Measurements from ENCODE around the gene CCL13.

- TF ChIP-seq, protein P1, sequence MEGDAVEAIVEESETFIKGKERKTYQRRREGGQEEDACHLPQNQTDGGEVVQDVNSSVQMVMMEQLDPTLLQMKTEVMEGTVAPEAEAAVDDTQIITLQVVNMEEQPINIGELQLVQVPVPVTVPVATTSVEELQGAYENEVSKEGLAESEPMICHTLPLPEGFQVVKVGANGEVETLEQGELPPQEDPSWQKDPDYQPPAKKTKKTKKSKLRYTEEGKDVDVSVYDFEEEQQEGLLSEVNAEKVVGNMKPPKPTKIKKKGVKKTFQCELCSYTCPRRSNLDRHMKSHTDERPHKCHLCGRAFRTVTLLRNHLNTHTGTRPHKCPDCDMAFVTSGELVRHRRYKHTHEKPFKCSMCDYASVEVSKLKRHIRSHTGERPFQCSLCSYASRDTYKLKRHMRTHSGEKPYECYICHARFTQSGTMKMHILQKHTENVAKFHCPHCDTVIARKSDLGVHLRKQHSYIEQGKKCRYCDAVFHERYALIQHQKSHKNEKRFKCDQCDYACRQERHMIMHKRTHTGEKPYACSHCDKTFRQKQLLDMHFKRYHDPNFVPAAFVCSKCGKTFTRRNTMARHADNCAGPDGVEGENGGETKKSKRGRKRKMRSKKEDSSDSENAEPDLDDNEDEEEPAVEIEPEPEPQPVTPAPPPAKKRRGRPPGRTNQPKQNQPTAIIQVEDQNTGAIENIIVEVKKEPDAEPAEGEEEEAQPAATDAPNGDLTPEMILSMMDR (IDR thresholded peaks at IDR 0.05), result no peak
- TF ChIP-seq REST (IDR thresholded peaks at IDR 0.05; ENCODE audit: low read depth, low read length), result no peak
- no peak for TF ChIP-seq CHD2 (IDR thresholded peaks at IDR 0.05; ENCODE audit: low read length, partially characterized antibody)
- no peak for TF ChIP-seq POLR2AphosphoS5 (IDR thresholded peaks at IDR 0.05; ENCODE audit: low read depth, low read length)
- no peak for TF ChIP-seq EP300 (IDR thresholded peaks at IDR 0.05; ENCODE audit: borderline replicate concordance in 1 of 2, low read depth in 1 of 2, low read length in 1 of 2)
- no peak for TF ChIP-seq MXI1 (IDR thresholded peaks at IDR 0.05; ENCODE audit: low read depth, low read length)
- TF ChIP-seq FOXM1 (IDR thresholded peaks at IDR 0.05; ENCODE audit: low read depth), result no peak
- TF ChIP-seq TAF1 (IDR thresholded peaks at IDR 0.05; ENCODE audit: borderline replicate concordance, low read depth, low read length), result no peak
- TF ChIP-seq EZH2phosphoT487 (IDR thresholded peaks at IDR 0.05; ENCODE audit: borderline replicate concordance, low read depth), result no peak
- TF ChIP-seq MAX (IDR thresholded peaks at IDR 0.05; ENCODE audit: low read depth), result no peak
- TF ChIP-seq RFX5 (IDR thresholded peaks at IDR 0.05; ENCODE audit: low read length), result no peak
- TF ChIP-seq RAD21 (IDR thresholded peaks at IDR 0.05; ENCODE audit: low read length), result no peak
- TF ChIP-seq TEAD4 (IDR thresholded peaks at IDR 0.05; ENCODE audit: borderline replicate concordance, insufficient read depth), result no peak
- no peak for TF ChIP-seq RCOR1 (IDR thresholded peaks at IDR 0.05; ENCODE audit: low read length)
Observed at GRCh38 chr17:34397265-34397664, 41.0 kb downstream of the CCL13 start.
